Adrenal gland (tissue), 5 donors: Measurements from ENCODE around the gene SFTPA1.

Experiments
- CTCF ChIP-seq, 6 experiments: fragments of 450-650 bp in 4 of 6; fragments of 200-600 bp in 2 of 6; sonication (generic) in 1 of 6; IDR thresholded peaks; 1 replicate in 5 of 6; 2 replicates in 1 of 6; pipeline versions ENCODE4 v1.5.1 to v1.8.0; 2016 to 2021; ENCODE audit warnings: antibody characterized with exemption in 6 of 6, mild to moderate bottlenecking in 2 of 6, moderate library complexity in 1 of 6
- POLR2A ChIP-seq, 2 donors: fragments of 450-650 bp; IDR thresholded peaks; one replicate each; pipeline ENCODE4 v1.6.1; 2017; ENCODE audit warnings: antibody characterized with exemption in 2 of 2, mild to moderate bottlenecking in 2 of 2, moderate library complexity in 1 of 2
- donor health status: DM: no; HTN: no; CAD: no.

DNA sequence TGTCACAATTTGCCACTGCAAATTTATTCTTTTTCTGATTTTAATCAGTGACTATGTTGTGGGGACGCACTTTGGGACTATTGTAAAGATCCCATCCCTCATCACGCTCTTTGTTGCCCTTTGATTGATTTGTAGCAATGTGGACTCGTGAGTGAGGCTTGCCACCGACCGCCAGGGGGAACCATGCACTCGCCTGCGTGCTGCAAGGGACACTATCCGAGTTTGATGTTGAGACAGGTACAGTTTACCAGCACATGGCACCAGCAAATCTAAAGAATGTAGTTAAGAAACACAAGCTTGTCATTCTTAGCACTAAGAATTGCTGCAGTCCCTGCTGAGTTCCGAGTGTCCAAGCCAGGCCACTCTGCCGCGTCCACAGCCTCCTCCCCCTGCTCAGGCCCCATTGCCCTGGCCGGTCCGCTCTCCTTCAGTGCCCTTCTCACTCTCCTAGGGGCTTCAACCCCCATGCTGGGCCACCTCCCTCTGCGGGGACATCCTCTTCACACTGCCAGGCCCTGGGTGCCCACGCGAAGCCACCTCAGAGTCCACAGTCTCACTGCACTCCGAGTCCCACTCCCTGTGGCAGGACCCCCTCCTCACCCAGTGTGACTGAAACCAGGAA is 48.5 kb upstream of the SFTPA1 start:
- TF ChIP-seq CTCF (IDR thresholded peaks at IDR 0.05) = peak; percentile 65 to 80 (median 70)
- no peak for TF ChIP-seq POLR2A (IDR thresholded peaks at IDR 0.05)
